ENCODE data around the gene AVL9. TPM values are rescaled to one million over a fixed set of nuclear protein-coding genes. Genes with fewer than 3 reads are reported as not detected.

Gene AVL9
- total and polyA plus RNA-seq, 2 of the 13 experiments (the other 11 are each of a cell fraction or from before 2014, with no cell fraction given), result 29.9 to 48.0 TPM

- TF ChIP-seq SMAD3 (CRISPR knock-in tag; IDR thresholded peaks at IDR 0.05) (no peak), NFE2L2 (IDR thresholded peaks at IDR 0.05; ENCODE audit: low read length) (no peak), GLMP (CRISPR knock-in tag; IDR thresholded peaks at IDR 0.05; ENCODE audit: borderline replicate concordance) (no peak), KLF9 (CRISPR knock-in tag; IDR thresholded peaks at IDR 0.05; ENCODE audit: low read depth) (no peak)
Observed at GRCh38 chr7:32476816-32477648, 18.3 kb upstream of the AVL9 start (continued).

GRCh38 chr7:32477649-32477980 lies 17.7 kb upstream of the AVL9 start:
- no peak overlapping the region for H2AFZ ChIP-seq (ENCODE audit: low read length)
- no peak overlapping the region for H3K9ac ChIP-seq (ENCODE audit: insufficient read depth, low read depth, low read length)
- H3K36me3 ChIP-seq (replicated peaks in 1 of 2; ENCODE audit: control insufficient read depth in 1 of 2, insufficient read depth in 2 of 2, low read length in 2 of 2), result no peaks in the 10 kb centered on the region
- CTCF ChIA-PET (ENCODE audit: low intra/inter-chr PET ratio, low total read pairs), result interaction anchor here (1.2 kb wide), 1 partner anchor 267 kb away, joined by 3 read pairs; no protein-coding TSS in a partner anchor
- H3K27ac ChIP-seq (ENCODE audit: extremely low read length, insufficient read depth, low read length), result no peak overlapping the region
- FAIRE-seq, result no peak
- H3K79me2 ChIP-seq (ENCODE audit: insufficient read depth, low read length), result no peaks in the 10 kb centered on the region
- POLR2A ChIA-PET, result interaction anchor here (1.0 kb wide), 1 partner anchor 18 kb away, joined by 3 read pairs; the partner anchor contains the start of gene AVL9
- H3K9me3 ChIP-seq (ENCODE audit: low read length), result no peaks in the 10 kb centered on the region
- intact Hi-C loops (cut with micrococcal nuclease; ENCODE audit: unreplicated experiment), result no loop called here
- WGBS (ENCODE audit: low lambda C conversion rate), result 24% methylated on average over 1 of the region's 1 CpG
- H3K4me1 ChIP-seq (ENCODE audit: insufficient read depth, low read length), result no peaks in the 10 kb centered on the region
- no peaks in the 10 kb centered on the region for H4K20me1 ChIP-seq (ENCODE audit: insufficient read depth, low read length)
- DNase-seq (ENCODE audit: low spot score), result no peak
- no TSS peak for BruUV-seq (replicated peaks)
- no peaks in the 10 kb centered on the region for H3K27me3 ChIP-seq (ENCODE audit: control insufficient read depth in 1 of 2, insufficient read depth in 2 of 2, low read length in 2 of 2)
- no peak for ATAC-seq
- in situ Hi-C loops (cut with HindIII; ENCODE audit: extremely low pct_ligation_motif_present, low pct_unique_long_range_greater_than_20kb), result loop anchor here (10.0 kb wide), 1 partner anchor 263 kb away; no protein-coding TSS in a partner anchor
- H3K4me2 ChIP-seq (ENCODE audit: low read depth, low read length), result no peak overlapping the region
- no peak overlapping the region for H3K4me3 ChIP-seq (replicated peaks in 1 of 3; ENCODE audit: insufficient read depth in 1 of 3, low read depth in 2 of 3, low read length in 3 of 3)
- TF ChIP-seq U2AF1 (optimal IDR thresholded peaks at IDR 0.05; ENCODE audit: low read depth, low read length) (no peak), TSC22D2 (CRISPR knock-in tag; IDR thresholded peaks at IDR 0.05; ENCODE audit: borderline replicate concordance) (no peak), ZNF816 (CRISPR knock-in tag; IDR thresholded peaks at IDR 0.05; ENCODE audit: borderline replicate concordance) (no peak), HIC2 (CRISPR knock-in tag; IDR thresholded peaks at IDR 0.05; ENCODE audit: low read depth) (no peak), DNMT1 (CRISPR knock-in tag; IDR thresholded peaks at IDR 0.05) (no peak), ZNF720 (CRISPR knock-in tag; IDR thresholded peaks at IDR 0.05) (no peak), SIX4 (CRISPR knock-in tag; IDR thresholded peaks at IDR 0.05) (no peak), SMYD3 (CRISPR knock-in tag; IDR thresholded peaks at IDR 0.05) (no peak), ZBTB39 (CRISPR knock-in tag; IDR thresholded peaks at IDR 0.05) (no peak), EHMT2 (IDR thresholded peaks at IDR 0.05; ENCODE audit: borderline replicate concordance, low read depth, low read length) (no peak), ZMAT3 (CRISPR knock-in tag; conservative IDR thresholded peaks at IDR 0.05) (no peak), NFKB2 (CRISPR knock-in tag; IDR thresholded peaks at IDR 0.05; ENCODE audit: borderline replicate concordance) (no peak), ATAD3A (CRISPR knock-in tag; IDR thresholded peaks at IDR 0.05) (no peak), ZBTB1 (CRISPR knock-in tag; IDR thresholded peaks at IDR 0.05; ENCODE audit: borderline replicate concordance) (no peak)

Measured in HepG2 (cell line).